Myocyte (in vitro differentiated cells): ENCODE results near the gene PTPRN2. TPM values are rescaled to one million over a fixed set of nuclear protein-coding genes. Genes with fewer than 3 reads are reported as not detected.
"Not testable (repeated sequence)": the region's sequence is repeated elsewhere in the genome, so short reads cannot be mapped to it uniquely, and the experiment has no call there.

ENCODE experiments used
- DNase-seq: peaks from one replicate; pipeline ENCODE4 v3.0.0-alpha.2; 2012; ENCODE audit warnings: low read depth
- total RNA-seq: library from RNA; depleted of rRNA; stranded (reverse); fragments of >200 nt; gene quantifications from 2 replicates; pipeline ENCODE4 v1.2.3, GENCODE V29; 2014

The PTPRN2 gene
- total RNA-seq, 1 donor from 2014 or later, result 0.24 TPM

GRCh38 chr7:158049271-158049670 lies 538.4 kb downstream of the PTPRN2 start:
- no peak for DNase-seq

- no peak for DNase-seq
Measured at GRCh38 chr7:158048569-158048968, 539.1 kb downstream of the PTPRN2 start.

DNA sequence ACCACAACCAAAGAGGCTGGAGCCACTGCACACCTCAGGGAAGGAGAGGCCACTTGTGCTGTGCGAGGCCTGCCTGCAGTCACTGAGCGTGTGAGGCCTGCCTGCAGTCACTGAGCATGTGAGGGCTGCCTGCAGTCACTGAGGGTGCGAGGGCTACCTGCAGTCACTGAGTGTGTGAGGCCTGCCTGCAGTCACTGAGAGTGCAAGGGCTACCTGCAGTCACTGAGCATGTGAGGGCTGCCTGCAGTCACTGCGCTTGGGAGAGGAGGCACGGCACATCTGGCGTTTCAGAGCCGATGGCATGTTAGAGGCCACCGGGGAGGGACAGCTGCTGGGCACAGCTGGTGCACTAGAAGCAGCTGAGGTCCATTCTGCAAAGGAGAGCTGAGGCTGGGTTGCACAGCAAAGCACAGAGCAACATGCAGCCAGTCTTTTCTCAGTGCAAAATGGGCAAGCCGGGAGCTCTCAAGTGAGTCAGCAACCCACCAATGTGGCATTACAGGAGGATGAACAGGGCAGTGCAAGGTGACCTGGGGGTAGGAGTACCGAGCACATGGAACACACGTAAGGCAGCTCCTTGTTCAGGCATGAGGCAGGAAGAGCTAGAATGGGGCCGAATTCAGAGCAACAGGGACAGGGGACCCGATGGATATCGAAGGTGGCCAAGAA lies 540.1 kb downstream of the PTPRN2 start:
- DNase-seq, result no peak

DNA sequence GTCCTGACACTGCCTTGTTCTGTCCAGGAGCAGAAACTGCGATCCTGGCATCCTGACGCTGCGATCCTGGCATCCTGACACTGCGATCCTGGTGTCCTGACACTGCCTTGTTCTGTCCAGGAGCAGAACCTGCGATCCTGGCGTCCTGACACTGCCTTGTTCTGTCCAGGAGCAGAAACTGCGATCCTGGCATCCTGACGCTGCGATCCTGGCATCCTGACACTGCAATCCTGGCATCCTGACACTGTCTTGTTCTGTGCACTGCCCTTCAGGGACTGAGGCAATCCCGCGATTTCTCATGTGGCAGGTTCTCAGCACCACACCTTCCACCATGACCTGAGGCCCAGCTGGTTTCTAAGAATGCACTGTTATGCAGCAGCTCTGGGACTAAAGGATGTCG lies 541.4 kb downstream of the PTPRN2 start:
- not testable (repeated sequence) for DNase-seq

- no peak for DNase-seq
Measured at GRCh38 chr7:158044482-158044823, 543.2 kb downstream of the PTPRN2 start.

DNA sequence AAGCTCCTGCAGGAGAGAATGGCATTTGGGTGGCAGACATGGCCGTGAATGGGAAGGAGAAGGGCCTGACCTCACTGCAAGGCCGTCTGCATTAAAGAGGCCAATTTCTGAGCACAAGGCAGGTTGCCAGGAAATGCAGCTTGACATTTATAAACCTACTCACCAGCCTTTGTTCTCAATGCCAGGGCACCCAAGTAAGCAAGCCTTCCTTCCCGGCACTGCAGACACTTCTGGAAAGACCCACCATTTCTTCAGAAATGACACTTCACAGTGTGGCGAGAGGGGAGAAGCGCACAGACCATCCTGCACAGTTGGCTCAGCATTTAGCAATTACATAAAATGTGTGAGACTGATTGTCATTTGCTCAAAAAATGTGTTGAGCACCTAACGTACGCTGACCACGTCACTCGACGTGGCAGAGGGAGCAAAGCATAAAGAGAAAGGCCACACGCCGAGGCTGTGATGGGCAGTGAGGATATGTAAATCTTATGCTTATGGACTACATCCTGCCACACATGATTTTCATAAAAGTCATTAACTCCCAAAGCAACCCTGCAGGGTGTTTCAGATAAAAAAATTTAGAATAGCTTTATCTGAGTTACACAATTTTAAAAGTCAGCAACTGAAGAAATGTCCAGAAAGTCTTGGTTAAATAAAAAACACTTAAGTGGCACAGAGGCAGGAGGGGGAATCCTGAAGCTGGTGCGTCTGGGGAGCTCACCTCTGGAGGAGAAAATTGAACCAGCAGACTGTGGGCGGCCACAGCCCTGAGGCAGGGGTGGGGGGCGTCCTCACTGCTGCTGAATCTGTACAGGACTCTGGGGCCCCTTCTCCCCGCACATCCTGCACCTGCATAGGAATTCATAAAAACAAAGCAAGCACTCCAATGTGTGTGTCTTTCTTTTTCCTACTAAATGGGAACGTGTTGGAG lies 543.8 kb downstream of the PTPRN2 start:
- DNase-seq, result no peak

DNA sequence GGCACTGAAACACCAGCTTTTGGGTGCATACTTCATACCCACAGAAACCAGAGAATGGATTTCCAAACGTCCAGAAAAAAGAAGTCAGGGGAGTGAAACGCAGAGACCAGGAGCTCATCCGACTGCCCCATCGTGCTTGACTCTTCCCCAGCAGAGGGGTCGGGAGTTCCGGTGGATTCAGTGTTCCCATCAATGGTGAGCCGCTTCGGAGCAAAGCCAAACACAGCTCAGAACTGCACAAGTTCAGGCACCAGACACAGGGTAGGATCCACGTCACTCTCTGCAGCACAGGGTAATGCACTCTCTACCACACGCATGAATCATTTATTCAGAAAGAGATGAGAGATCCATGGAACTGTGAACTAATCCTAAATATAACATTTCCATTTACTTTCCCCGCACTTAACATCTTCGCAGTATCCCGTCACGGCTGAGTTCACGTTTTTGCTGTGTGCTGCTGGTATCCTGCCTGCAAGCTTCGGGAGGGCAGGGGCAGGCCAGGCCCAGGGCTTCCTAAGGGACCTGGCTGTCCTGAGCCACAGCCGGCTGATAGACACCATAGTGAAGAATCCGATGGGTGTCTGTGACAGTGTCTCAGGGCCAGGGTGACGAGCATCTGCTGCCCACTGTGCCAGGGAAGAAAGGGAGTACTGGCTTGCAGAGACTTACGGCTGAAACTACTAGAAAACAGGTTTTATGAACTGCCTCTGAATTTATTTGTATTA lies 545.3 kb downstream of the PTPRN2 start:
- DNase-seq, result no peak

GRCh38 chr7:158040199-158040598 lies 547.4 kb downstream of the PTPRN2 start:
- no peak for DNase-seq

DNA sequence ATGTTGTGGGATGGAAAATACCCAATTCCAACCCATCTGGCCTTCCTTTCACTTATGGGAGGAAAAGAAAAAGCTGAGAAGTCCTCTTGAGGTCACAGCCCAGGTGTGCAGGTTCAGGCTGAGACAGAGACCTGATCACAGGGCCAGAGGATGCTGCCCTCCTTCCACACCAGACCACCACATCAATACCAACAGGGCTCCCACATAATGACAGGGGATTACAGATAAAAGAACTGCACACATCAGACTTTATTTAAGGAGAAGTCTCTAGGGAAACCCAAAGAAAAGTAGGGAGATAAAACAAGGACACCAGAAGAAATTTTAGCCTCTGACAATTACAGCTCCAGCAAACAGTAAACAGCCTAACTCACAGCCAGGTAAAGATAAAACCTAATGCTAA lies 548.4 kb downstream of the PTPRN2 start:
- DNase-seq, result no peak

DNA sequence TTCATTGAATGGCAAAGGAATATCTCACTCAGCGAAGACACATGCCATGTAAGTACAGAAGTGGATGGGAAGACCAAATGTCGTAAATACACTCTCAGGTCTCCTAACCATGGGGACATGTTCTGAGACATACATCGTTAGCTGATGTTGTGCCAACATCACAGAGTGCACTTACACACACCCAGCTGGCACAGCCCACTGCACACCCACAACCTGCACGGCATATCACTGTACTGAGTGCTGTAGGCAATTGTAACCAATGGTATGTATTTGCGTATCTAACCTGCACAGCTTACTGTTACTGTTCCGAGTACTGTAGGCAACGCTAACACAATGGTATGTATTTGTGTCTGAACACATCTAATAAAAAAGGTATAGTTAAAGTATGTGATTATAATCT lies 550.4 kb downstream of the PTPRN2 start:
- DNase-seq, result no peak

DNA sequence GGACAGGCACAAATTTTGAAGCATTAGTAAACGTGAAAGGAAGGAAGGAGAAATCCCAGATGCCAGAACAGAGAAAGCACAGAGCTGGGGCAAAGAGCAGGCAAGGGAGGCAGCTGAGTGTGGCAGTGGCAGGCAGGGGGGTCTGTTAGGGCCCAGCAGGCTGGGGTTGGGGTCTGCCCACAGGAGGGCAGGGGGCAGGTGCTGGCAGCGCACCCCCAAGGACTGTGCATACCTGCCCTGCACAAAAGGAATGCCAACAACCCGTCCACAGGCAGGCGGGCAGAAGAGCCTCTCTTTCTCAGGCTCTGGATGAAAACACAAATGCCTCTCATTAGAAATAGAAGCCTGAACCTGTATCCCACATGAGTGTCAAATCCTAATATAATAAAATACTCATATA lies 552.3 kb downstream of the PTPRN2 start:
- no peak for DNase-seq

GRCh38 chr7:158034571-158034970 lies 553.1 kb downstream of the PTPRN2 start:
- no peak for DNase-seq

GRCh38 chr7:158033925-158034324 lies 553.7 kb downstream of the PTPRN2 start:
- DNase-seq, result not testable (repeated sequence)

DNA sequence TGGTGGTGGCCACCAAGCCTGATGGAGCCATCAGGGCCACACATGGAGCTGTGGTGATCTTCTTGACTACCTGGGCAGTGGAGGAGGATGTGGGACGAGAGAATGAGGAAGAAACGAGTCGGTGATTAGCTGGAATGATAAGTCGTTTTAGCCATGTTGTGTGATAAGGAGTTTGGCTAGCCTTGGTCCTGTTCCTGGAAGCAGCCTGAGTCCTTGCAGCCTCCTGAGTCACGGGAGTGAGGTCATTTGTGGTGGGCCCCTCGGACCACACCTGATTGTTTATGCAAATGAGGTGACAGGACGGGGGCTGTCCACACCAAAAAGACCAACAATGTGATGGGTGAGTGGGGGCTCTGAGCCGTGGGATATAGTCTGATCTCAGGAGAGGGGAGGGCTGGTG lies 554.4 kb downstream of the PTPRN2 start:
- DNase-seq, result no peak

GRCh38 chr7:158032561-158033115 lies 555.0 kb downstream of the PTPRN2 start:
- DNase-seq, result no peak

GRCh38 chr7:158031867-158032308 lies 555.7 kb downstream of the PTPRN2 start:
- DNase-seq, result no peak

DNA sequence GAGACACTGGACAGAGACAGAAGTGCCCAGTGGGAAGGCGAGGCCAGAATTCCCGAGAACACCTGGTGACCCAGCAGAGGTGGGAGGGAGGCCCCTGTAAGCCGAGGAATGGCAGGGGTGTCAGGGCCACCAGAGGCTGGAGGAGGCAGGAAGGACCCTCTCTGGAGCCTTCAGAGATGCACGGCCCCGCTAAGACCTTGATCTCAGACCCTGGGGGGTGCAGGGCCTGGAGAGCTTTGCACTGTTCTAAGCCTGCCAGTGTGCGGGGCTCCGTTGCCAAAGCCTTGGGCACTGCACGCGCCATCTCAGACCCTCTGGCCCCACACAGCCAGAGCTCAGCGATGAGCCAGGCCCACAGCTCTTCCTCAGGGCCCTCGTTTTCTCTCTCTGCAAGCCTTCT lies 557.1 kb downstream of the PTPRN2 start:
- no peak for DNase-seq

GRCh38 chr7:158030071-158030470 lies 557.6 kb downstream of the PTPRN2 start:
- DNase-seq, result no peak

- no peak for DNase-seq
Measured at GRCh38 chr7:158029509-158029908, 558.1 kb downstream of the PTPRN2 start.

GRCh38 chr7:158028971-158029370 lies 558.7 kb downstream of the PTPRN2 start:
- DNase-seq, result no peak

DNA sequence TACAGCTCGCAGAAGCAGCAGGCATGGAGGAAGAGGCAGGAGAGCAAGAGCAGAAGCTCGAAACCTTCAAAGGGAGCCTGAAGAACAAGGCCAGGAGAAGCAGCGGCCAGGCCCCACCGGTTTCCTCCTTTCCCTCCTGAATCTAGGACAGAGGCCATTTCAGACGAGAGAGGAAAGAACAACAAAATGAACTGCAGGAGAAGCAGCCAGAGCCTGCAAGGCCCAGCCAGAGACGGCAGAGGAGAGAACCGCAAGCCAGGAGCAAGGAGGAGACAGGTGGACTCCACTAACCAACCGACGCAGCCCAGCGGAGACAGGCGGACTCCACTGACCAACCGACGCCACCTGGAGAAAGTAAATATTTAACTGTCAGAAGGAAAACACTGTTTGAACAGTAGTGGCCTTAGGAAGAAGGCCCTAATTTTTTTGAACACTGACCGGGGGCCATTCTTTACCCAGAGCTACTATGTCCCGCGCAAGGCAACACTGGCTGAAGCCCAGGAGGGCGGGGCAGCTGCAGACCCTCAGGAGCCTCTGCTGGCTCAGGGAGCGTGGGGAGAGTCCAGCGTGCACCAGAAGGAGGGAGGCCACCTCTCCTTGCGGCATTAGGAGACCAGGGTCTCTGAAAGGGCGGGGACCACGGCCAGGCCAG lies 559.2 kb downstream of the PTPRN2 start:
- no peak for DNase-seq
